ENCODE results near the gene SPRR2F.

- TF ChIP-seq, protein P1, sequence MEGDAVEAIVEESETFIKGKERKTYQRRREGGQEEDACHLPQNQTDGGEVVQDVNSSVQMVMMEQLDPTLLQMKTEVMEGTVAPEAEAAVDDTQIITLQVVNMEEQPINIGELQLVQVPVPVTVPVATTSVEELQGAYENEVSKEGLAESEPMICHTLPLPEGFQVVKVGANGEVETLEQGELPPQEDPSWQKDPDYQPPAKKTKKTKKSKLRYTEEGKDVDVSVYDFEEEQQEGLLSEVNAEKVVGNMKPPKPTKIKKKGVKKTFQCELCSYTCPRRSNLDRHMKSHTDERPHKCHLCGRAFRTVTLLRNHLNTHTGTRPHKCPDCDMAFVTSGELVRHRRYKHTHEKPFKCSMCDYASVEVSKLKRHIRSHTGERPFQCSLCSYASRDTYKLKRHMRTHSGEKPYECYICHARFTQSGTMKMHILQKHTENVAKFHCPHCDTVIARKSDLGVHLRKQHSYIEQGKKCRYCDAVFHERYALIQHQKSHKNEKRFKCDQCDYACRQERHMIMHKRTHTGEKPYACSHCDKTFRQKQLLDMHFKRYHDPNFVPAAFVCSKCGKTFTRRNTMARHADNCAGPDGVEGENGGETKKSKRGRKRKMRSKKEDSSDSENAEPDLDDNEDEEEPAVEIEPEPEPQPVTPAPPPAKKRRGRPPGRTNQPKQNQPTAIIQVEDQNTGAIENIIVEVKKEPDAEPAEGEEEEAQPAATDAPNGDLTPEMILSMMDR (IDR thresholded peaks at IDR 0.05) = no peak
- TF ChIP-seq POLR2A (IDR thresholded peaks at IDR 0.05) = no peak
Measured at GRCh38 chr1:153140484-153140883, 27.2 kb upstream of the SPRR2F start.

Measured in heart left ventricle (tissue), 13 donors.